Mucosa of descending colon (tissue), 3 donors: ENCODE results near the gene EPHA10. TPM values are rescaled to one million over a fixed set of nuclear protein-coding genes. Genes with fewer than 3 reads are reported as not detected.

ENCODE experiments used
- ATAC-seq: fragments of 200-7000 bp; cut with Tn5 transposase; one replicate; pipeline ENCODE4 v1.9.1; 2020; ENCODE audit warnings: mild to moderate bottlenecking, moderate library complexity
- DNase-seq, 3 donors: peaks; one replicate each; pipeline ENCODE4 v3.0.0-alpha.2; 2020
- H3K36me3 ChIP-seq: fragments of 200-600 bp; one replicate; pipeline ENCODE4 v1.8.0; 2021; ENCODE audit warnings: low read depth, mild to moderate bottlenecking
- H3K4me1 ChIP-seq: fragments of 200-600 bp; one replicate; pipeline ENCODE4 v1.8.0; 2021; ENCODE audit warnings: low read depth, mild to moderate bottlenecking
- H3K4me3 ChIP-seq: fragments of 200-600 bp; one replicate; pipeline ENCODE4 v1.8.0; 2021; ENCODE audit warnings: mild to moderate bottlenecking
- H3K9me3 ChIP-seq: fragments of 200-600 bp; one replicate; pipeline ENCODE4 v1.8.0; 2021; ENCODE audit warnings: mild to moderate bottlenecking
- CTCF ChIP-seq: fragments of 200-600 bp; IDR thresholded peaks from one replicate; pipeline ENCODE4 v1.8.0; 2022; ENCODE audit warnings: antibody characterized with exemption, mild to moderate bottlenecking
- intact Hi-C, 2 donors: fragments of 100-400 bp; cut with DNase I in 1 of 2; cut with micrococcal nuclease in 1 of 2; formaldehyde crosslinking; loops; one replicate each; pipeline versions ENCODE4 v1.11.0 to v1.11.1; 2022; cut with DNase I, micrococcal nuclease
- total RNA-seq, 3 donors: library from RNA; stranded (reverse); fragmentation: NEBNext Ultra II Directional in 2 of 3; extraction: Animal tissue kit (Norgen Biotek cat#: 25700) in 2 of 3; gene quantifications; one replicate each; pipeline versions ENCODE4 v1.2.1 to v1.2.4, GENCODE V29; 2021 to 2023
- donor health status: DM: no; HTN: no; CAD: no; lungs with moderate emphysema.
- donor health status: DM: no; HTN: no; CAD: no.
- donor health status: DM: no; HTN: yes; CAD: no.

EPHA10 gene
- total RNA-seq, 3 donors from 2014 or later, result 45.3 to 74.4 (median 66.0) TPM

GRCh38 chr1:37808369-37809319, 43.7 kb upstream of the EPHA10 start:
- intact Hi-C loops, result no loop called here
- TF ChIP-seq CTCF, result no peak

GRCh38 chr1:37807555-37808368, 42.8 kb upstream of the EPHA10 start, which contains the start of the genes C1orf122 and YRDC:
Gene C1orf122 (plus strand): TSS chr1:37807790. CDS start chr1:37808405, 615 bp downstream.
Gene YRDC (minus strand): TSS chr1:37808208. CDS start chr1:37808180, 28 bp downstream.
- no peaks in the 10 kb centered on the region for H3K9me3 ChIP-seq
- peaks cover 16% of the 10 kb centered on the region for H3K4me1 ChIP-seq
- intact Hi-C loops, result no loop called here
- peak; percentile 97 for DNase-seq
- H3K4me3 ChIP-seq, result peak within 1 kb of the TSS; percentile 76
- no peak for TF ChIP-seq CTCF
- peaks cover 16% of the 10 kb centered on the region for H3K36me3 ChIP-seq
- peak; percentile 93 for ATAC-seq

More at GRCh38 chr1:37808369-37809319, 43.7 kb upstream of the EPHA10 start:
- Histone ChIP-seq H3K4me1 (peaks cover 16% of the 10 kb centered on the region), H3K36me3 (peaks cover 8% of the 10 kb centered on the region), H3K4me3 (peak overlapping the region; percentile 76), H3K9me3 (no peaks in the 10 kb centered on the region)
- ATAC-seq (peak; percentile 87), DNase-seq (peak; percentile 38 to 87 (median 73))

- peak in 1 of 3 donors; percentile 36 for DNase-seq
- Histone ChIP-seq H3K9me3 (no peaks in the 10 kb centered on the region), H3K4me3 (peak overlapping the region; percentile 76), H3K4me1 (peaks cover 16% of the 10 kb centered on the region), H3K36me3 (peaks cover 16% of the 10 kb centered on the region)
- intact Hi-C loops, result no loop called here
- no peak for TF ChIP-seq CTCF
- no peak for ATAC-seq
Measured at GRCh38 chr1:37807220-37807554, 42.3 kb upstream of the EPHA10 start.

- ATAC-seq (no peak), DNase-seq (no peak)
- intact Hi-C loops, result no loop called here
- no peaks in the 10 kb centered on the region for H3K9me3 ChIP-seq
- H3K4me3 ChIP-seq, result no peak overlapping the region
- peaks cover 8% of the 10 kb centered on the region for H3K4me1 ChIP-seq
- TF ChIP-seq CTCF, result no peak
- peaks cover 16% of the 10 kb centered on the region for H3K36me3 ChIP-seq
Measured at GRCh38 chr1:37802439-37802838, 37.5 kb upstream of the EPHA10 start.

- no peak for DNase-seq
- Histone ChIP-seq H3K9me3 (no peaks in the 10 kb centered on the region), H3K4me3 (no peak overlapping the region), H3K4me1 (peaks cover 6% of the 10 kb centered on the region), H3K36me3 (no peaks in the 10 kb centered on the region)
- ATAC-seq, result no peak
- TF ChIP-seq CTCF, result no peak
- intact Hi-C loops, result no loop called here
Measured at GRCh38 chr1:37797750-37798345, 32.9 kb upstream of the EPHA10 start.
